Measurements from ENCODE around the gene ZIC2.
"Not testable (repeated sequence)": the region's sequence is repeated elsewhere in the genome, so short reads cannot be mapped to it uniquely, and the experiment has no call there.

The ZIC2 gene

DNA sequence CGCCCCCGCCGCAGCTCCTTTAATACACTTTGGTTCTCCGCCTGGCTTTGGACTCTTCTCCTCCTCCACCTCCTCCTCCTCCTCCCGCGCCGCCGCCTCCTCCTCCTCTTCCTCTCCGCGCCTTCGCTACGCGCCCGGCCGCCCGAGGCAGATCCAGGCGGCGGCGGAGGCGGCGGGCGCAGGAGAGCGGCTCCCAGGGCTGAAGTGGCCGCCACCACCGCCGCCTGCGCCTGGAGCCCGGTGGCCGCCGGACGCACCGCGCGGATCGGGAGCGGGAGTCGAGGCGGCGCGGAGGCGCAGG lies at the start of gene ZIC2:
TSS of gene ZIC2 (plus strand) at position 50 of the 301 bp plus-strand sequence. CDS start 281 bp downstream, outside the sequence.
- in situ Hi-C loops (cut with HindIII; ENCODE audit: low sequenced_read_pairs): no loop called here

DNA sequence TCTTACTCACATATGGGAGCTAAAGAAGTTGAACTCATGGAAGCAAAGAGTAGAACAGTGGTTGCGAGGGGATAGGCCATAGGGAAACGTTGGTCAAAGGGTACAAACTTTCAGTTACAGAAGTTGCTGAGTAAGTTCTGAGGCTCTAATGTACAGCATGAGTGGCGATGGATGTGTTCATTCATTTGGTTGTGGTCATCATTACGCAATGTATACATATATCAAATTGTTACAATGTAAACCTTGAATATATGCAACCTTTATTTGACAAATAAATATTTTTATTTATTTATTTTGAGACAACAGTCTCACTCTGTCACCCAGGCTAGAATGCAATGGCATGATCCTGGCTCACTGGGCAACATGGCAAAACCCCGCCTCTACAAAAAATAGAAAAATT lies 48.7 kb upstream of the ZIC2 start:
- in situ Hi-C loops (cut with HindIII; ENCODE audit: low sequenced_read_pairs): no loop called here

DNA sequence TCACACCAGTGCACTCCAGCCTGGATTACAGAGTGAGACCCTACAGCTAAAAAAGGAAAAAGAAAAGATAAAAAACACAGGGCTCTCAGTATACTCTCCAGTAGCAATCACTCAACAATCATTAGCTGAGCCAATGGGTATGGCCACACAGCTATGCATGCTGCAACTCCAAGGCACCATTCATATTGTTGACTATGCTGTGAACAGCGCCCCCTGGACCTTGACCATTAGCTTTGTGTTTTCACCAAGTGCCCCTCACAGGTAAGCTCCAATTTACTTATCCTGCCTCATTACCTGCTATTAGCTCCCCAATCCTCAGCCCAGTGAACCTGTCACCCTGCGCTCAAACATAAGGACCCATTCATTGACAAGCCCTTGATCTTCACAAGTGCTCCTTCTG lies 45.8 kb upstream of the ZIC2 start:
- in situ Hi-C loops (cut with HindIII; ENCODE audit: low sequenced_read_pairs): no loop called here

DNA sequence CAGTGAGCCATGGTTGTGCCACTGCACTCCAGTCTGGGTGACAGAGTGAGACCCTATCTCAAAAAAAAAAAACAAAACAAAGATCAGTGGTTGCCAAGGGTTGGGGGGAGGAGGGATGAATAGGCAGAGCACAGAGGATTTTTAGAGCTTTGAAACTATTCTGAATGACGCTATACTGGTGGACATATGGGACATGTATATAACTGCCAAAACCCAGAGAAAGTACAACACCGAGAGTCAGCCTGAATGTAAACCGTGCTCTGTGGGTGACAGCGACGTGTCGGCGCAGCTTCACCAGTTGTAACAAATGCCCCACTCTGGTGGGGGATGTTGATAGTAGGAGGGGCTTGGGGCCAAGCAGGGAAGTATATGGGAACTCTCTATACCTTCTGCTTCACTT lies 42.9 kb upstream of the ZIC2 start:
- in situ Hi-C loops (cut with HindIII; ENCODE audit: low sequenced_read_pairs): no loop called here

DNA sequence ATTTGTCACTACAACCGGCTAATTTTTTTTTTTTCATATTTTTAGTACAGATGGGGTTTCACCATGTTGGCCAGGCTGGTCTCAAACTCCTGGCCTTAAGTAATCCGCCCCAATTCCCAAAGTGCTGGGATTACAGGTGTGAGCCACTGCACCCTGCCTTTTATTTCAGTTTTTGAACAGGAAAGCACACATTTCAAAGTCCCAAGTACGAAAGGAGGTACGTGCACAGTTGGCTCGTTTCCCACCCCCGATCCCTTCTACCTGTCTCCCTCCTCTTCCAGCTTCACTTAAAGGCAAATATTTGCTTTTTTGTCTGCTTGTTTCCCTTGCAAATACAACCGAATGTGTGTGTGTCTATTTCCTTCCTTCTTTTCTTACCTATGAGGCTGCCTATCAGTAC lies 40.5 kb upstream of the ZIC2 start:
- in situ Hi-C loops (cut with HindIII; ENCODE audit: low sequenced_read_pairs): no loop called here

DNA sequence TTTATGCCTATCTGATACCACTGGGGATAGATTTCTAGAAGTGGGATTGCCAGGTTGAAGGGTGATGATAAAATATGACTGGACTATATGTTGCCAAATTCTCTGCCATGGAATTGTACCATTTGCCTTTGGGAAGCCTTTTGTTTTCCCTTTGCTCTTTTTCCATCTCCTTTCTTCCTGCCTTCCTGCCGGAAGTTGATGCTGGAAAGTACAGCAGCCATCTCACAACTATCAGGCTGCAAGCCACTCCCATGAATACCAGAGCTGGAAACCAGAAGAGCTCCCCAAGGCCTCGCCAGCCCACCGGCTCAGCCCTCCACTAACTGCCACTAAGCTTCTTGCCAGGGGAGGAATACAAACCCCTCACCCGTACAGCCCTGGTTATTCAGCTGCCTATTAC lies 39.7 kb upstream of the ZIC2 start:
- in situ Hi-C loops (cut with HindIII; ENCODE audit: low sequenced_read_pairs): no loop called here

DNA sequence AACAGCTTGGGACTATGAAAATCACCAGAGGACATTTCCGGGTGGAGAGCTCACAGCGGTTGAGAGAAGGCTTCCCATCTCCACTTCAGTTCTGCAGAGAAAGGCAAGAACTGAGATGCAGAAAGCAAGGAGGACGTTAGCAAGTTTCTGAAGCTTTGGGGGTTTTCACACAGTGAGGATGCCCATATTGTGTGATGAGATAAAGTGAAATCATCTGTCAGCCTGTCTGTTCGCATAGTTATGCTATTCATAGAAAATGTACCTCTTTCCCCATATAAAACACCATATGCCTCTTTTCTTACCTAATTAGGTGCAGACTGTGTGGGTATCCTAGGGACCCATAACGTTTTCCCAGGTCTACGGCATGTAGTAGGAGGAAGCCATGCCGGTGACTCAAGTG lies 37.5 kb upstream of the ZIC2 start:
- in situ Hi-C loops (cut with HindIII; ENCODE audit: low sequenced_read_pairs): no loop called here

DNA sequence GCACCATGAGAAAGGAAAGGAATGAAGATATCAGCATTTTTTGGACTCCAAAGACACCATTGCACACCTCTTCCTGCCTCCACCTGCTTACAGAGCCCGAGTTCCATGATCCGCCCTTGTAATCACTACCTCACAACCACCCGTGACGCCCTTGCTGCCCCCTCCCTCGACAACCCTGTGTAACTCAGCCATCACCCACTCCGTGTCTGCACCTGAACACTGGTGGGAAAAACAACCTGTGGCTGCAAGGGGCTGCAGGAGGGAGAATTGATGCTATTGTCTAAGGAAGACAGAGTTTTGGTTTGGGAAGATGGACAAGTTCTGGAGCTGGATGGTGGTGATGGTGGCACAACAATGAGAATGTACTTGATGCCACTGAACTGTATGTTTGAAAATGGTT lies 37.0 kb upstream of the ZIC2 start:
- in situ Hi-C loops (cut with HindIII; ENCODE audit: low sequenced_read_pairs): no loop called here

DNA sequence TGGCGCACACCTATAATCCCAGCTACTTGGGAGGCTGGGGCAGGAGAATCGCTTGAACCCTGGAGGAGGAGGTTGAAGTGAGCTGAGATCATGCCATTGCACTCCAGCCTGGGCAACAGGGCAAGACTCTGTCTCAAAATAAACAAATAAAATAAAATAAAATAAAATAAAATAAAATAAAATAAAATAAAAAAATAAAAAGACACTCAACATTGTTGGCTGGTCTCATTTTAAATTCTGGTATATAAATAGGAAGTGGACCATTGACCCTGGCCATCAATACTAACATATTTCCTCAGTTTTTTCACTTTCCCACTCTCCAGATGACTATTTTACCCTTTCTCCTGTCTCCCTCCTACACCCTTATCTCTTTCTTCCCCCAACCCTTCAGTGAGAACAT lies 36.1 kb upstream of the ZIC2 start:
- in situ Hi-C loops (cut with HindIII; ENCODE audit: low sequenced_read_pairs): not testable (repeated sequence)

DNA sequence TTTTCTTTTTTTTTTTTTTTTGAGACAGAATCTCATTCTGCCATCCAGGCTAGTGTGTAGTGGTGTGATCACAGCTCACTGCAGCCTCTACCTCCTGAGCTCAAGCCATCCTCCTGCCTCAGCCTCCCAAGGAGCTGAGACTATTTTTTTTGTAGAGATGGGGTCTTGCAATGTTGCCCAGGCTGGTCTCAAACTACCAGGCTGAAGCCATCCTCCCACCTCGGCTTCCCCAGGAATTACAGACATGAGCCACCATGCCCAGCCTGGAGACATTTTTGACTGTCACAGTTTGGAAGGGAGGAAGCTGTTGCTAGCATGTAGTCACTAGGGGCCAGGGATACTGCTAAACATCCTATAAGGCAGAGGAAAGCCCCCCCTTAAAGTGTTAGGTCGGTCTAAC lies 33.9 kb upstream of the ZIC2 start:
- in situ Hi-C loops (cut with HindIII; ENCODE audit: low sequenced_read_pairs): no loop called here

DNA sequence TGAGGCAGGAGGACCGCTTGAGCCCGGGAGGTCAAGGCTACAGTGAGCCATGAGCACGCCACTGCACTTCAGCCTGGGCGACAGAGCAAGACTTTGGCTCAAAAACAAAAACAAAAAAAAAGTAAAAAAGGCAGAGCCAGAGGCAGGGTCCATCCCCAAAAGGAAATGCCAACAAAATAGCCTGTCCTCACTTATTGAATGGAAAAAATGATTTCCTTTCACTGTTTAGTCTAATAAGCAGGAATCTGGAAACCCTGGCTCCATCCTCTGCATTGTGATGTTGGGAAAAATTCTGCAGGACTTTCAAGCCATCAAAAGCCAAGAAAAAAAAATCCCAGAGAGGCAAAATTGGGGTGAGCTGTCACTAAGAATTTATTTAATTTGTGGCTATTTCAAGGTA lies 33.2 kb upstream of the ZIC2 start:
- in situ Hi-C loops (cut with HindIII; ENCODE audit: low sequenced_read_pairs): no loop called here

DNA sequence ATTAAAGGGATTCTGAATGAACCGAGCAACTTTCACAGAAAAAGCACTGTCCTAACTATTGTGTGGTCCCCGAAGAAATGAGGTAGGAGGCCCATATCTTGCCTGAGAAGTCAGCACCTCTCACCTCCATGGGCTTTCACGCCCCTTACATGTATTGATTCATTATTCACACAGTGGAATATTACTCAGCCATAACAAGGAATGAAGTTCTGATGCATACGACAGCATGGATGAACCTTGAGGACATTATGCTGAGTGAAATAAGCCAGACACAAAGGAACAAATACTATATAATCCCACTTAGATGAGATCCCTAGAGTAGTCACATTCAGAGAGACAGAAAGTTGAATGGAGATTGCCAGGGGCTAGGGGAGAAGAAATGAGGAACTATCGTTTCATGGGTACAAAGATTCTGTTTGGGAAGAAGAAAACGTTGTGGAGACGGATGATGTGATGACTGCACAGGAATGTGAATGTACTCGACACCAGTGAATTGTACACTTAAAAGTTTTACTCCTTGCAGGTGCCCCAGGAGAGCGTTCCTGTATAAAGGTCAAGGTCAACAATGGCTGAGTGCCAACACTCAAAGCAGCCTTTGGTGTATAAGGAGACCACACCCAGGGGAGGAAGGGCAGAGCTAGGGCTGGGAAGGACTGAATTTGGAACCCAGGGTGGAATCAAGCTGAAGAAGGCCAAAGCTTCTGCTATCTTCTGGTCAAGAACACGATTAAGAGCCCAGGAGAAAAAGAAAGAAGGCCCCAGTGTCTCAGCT lies 32.5 kb upstream of the ZIC2 start:
- in situ Hi-C loops (cut with HindIII; ENCODE audit: low sequenced_read_pairs): no loop called here

DNA sequence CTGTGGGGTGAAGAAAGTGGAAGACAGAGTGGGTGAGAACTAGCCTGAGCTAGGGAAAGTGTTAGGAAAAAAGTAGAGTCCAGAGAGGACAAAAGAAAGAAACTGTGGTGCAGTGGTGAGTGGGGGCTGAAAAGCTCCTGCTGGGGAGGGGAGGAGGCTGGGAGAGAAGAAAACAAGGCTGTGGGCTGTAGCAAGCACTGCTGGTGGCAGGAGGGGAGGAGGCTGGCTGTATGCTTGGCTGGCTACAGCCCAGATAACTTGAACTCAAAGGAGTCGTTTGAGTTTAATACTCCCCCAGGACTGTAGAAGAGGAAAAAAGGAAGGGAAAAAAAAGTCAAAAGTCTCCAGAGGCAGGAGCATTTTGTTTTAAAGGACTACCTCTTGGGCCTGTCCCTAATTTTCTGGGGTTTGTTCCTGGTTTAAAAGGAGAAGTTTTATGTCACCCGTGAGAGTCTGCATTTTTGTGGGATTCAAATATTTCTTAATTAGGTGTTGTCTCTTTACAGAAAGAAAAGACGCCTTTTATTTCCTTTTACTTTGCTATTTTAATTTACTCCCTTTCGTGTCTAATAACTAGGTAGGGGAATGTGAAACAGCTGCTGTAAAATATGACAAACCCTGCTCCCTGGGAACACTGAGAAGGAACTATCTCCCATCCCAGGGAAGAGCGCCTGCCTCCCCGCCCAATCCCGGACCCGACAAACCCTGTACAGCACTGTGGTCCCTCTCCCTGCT lies 31.7 kb upstream of the ZIC2 start:
- in situ Hi-C loops (cut with HindIII; ENCODE audit: low sequenced_read_pairs): no loop called here

DNA sequence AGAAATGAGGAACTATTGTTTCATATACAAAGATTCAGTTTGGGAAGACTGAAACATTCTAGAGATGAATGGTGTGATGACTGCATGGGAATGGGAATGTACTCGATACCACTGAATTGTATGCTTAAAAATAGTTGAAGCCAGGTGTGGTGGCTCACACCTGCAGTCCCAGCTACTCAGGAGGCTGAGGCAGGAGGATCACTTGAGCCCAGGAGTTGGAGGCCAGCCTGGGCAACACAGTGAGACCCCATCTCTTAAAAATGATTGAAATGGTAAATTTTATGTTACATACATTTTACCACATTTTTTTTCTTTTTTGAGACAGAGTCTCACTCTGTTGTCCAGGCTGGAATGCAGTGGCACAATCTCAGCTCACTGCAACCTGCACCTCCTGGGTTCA lies 29.9 kb upstream of the ZIC2 start:
- in situ Hi-C loops (cut with HindIII; ENCODE audit: low sequenced_read_pairs): not testable (repeated sequence)

DNA sequence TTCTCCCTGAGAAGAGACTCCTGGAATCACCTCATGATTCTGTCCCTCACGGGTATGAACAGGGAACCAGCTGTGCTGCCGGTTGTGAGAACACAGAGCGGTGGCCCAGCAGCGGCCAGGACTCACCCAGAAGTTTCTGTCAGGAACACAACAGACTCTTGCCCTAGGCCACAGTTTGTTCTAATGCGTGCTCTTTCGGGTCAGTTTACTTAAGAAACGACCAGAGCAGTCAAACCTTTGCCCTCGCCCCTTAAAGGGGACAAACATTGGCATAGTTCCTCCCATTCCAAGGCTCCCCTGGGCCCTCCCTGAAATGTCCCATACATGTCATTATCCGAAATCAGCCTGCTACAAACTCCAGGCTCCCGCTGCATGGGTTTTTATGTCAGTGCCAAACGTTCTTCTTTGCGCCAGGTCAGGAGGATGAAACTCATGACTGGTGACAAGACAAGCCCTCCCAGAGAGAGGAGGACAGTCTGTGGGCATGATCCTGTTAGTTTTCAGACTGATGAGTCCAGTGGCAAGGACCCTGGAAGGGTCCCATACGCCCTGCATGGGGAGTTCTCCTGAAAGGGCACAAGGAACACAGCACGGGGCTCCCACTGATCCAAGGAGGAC lies 28.3 kb upstream of the ZIC2 start:
- in situ Hi-C loops (cut with HindIII; ENCODE audit: low sequenced_read_pairs): no loop called here

DNA sequence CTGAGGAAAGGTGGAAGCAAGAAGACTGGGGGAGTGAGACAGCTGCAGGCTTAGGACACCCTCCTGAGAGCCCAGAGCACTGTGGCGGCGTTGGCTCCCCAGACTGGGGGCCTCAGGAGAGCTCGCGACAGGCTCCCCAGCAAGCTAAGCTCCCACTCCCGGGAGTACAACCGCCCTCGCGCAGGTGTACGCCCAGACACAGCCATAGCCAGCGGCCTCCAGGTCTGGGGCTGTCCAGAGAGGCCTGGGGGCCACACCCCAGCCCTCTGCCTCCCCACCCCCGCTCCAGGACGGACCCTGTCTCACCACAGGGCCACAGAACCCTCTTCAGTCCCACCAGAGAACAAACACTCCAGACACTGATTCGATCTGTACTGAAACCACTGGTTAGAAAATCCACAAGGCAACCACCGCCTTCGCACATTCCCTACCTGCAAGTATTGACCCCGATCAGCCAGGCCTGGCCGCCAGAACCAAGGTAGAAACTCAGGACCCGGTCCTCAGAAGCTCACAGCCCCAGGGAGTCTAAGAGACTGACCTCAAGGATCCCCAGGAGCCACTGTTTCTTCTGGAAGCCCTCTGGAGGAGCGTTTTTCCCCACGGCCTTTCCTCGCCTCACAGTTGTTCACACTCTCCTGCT lies 26.4 kb upstream of the ZIC2 start:
- in situ Hi-C loops (cut with HindIII; ENCODE audit: low sequenced_read_pairs): no loop called here

DNA sequence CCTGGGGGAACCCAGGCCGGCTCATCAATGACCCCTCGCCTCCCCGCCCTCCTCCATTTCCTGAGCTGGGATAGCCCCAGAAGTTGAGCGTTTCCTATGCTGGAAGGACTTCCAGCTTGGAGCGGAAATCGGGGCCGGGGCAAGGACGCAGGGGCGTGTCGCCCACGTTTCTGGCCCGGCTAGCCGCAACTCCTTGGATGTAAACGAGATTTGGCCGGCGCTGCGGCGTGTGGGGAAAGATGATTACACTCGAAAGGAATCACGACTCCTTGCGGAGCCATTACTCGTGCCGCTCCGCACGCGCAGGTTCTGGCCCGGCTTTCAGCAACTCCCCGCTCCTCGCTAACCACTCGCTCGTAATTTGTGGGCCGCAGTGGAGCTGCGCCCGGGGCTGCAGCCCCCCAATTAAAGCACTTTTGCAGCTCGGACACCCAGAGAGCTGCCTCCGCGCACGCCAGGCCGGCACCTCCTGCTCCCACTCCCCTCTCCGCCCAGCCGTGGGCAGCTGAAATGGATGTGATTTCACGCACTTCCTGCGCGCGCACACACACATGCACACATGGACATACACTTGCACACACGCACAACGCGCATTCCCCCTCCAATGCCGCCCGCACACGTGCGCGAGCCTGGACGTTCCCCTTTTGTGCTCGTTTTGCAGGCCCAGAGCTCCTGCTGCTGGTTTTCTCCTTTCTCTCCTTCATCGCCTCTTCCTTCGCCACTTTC lies 25.7 kb upstream of the ZIC2 start:
- in situ Hi-C loops (cut with HindIII; ENCODE audit: low sequenced_read_pairs): no loop called here

DNA sequence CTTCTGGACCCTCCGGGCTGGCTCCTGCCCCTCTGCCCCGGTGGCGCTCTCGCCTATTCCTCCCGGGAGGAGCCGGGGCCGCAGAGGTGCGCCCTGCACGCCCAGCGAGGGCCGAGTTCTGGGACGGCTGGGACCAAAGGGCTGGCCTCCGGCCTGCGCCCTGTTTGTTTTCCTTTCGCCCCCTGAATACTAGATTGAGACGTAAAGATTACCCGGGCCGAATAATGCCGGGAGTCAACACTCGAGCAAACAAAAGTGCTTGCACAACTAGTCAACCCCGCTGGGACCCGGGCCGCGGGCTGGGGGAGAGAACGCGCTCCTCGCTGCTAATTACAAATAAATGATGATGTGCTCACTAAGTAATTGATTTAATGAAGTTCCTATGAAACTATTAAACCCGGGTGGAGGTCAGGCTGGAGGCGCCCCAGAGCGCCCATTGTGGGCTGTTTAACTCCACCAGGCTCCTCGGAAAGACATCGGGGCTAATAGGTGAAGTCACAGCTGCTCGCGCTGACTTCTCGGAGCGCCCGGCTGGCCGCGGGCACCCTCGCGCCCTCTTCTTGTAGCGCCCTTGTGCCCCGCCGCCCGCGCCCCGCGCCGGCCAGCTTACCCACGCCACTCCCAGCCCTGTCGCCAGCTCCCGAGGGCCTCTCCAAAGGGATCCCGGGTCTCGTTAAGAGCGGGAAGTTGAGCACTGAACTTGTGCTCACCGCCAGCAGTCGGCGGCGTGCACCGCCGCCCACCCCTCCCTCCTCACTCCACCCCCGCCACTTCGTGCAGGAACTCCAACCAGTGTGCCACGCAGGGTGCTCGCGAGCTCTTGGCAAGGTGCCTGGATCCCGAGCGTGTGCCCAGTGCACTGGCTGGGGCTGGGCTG lies 24.9 kb upstream of the ZIC2 start:
- in situ Hi-C loops (cut with HindIII; ENCODE audit: low sequenced_read_pairs): no loop called here

DNA sequence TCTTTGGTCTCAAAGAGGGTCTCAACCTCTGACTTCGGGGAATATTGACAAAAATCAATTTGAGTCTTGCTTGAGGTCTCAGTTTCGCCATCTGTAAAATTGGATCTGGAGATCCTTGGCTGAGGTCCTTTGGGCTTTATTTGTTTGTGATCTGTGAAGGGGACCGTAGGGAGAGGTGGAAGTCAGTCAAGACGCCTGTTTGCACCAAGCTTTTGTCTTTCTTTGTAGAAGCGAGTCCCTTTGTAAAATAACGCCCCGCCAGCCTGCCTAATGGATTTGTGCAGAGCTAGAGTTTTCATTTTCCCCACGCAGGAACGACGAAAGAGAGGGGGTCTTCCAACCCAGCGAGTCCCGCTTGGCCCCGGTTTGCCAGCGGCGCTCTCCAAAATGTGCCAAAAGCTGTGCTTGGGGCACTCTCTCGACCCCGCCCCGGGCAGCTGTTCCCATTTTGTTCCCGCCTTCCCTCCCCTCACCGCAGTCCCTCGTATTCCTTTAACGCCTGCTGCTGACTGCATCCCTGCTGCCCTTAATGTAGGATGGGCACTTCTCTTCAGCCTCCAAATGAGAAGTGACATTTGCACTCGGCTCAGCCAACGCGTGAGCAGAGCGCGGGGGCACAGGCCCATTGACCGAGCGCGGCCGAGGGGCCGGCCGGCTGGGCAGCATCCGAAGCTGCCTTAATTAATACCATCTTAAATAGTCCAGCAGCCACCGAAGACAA lies 23.0 kb upstream of the ZIC2 start:
- in situ Hi-C loops (cut with HindIII; ENCODE audit: low sequenced_read_pairs): no loop called here

DNA sequence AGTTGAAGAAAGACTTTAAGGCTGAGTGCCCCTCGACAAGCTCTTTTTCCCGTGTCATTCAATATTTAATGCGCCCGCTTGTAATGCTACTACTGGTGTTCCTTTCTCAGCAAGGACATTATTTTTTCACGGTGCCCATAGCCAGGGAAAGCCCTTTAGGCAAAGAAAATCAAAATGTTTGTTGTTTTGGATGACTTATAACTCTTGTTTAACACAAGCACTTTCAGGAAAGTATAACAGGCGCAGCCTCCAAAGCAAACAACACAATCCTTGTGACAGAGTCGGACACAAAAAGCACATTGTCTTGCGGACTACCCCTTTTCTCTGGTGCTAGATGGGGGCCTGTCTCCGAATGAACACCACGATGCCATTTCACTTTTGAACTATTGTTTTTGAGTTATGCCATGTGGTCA lies 22.5 kb upstream of the ZIC2 start:
- in situ Hi-C loops (cut with HindIII; ENCODE audit: low sequenced_read_pairs): no loop called here

Measured in DLD1 (cell line).